ENCODE measurements around the gene MAP1S. TPM values are rescaled to one million over a fixed set of nuclear protein-coding genes. Genes with fewer than 3 reads are reported as not detected.

The MAP1S gene
- total and polyA plus RNA-seq, 2 of the 13 experiments (the other 11 are each of a cell fraction or from before 2014, with no cell fraction given), result 3.8 to 7.3 TPM

DNA sequence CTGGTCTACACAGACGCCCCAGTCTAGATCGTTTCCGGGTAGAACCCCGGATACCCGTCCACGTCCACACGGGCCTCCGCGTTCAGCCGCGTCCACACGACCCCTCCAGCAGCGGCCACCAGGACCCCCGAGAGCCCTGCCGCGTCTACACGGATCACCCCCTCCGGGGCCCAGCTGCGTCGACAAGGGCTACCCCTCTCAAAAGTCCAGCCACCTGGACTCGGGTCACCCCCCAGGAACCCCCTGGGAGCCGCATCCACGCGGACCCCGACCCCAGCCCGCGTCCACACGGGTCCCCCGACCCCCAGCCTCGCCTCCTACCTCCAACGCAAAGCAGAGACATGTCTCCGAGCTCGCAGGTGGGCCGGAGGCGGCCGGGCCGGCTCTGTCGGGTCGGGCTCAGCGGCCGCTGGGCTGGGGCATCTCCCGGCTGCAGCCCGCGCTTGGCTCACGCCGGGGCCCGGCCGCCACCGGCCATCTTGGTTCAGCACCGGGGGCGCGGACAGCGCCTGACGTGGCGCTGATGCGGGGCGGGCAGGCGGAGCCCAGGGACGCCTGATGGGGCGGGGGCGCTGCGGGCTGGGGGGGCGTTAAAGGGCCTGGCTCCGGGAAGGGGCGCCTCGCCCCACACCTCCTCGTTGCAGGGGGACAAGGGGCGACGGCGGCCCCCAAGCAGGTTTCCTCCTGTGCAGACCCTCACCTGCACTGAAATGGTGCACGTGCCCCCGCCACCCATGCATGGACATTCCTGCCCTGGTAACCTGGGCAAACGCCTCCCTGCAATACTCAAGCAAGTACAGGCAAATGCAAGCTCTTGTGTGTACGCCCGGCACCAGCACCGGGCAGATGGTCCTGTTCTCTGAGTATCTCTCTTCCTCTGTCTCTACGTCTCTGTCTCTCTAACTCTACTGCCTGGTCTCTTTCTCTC lies 31.2 kb upstream of the MAP1S start, which contains the start of gene UNC13A (continued):
- no peak for TF ChIP-seq REL (CRISPR knock-in tag; conservative IDR thresholded peaks at IDR 0.05)
- no peak for TF ChIP-seq HNRNPUL1 (IDR thresholded peaks at IDR 0.05; ENCODE audit: low read depth, low read length)
- TF ChIP-seq, protein P1, sequence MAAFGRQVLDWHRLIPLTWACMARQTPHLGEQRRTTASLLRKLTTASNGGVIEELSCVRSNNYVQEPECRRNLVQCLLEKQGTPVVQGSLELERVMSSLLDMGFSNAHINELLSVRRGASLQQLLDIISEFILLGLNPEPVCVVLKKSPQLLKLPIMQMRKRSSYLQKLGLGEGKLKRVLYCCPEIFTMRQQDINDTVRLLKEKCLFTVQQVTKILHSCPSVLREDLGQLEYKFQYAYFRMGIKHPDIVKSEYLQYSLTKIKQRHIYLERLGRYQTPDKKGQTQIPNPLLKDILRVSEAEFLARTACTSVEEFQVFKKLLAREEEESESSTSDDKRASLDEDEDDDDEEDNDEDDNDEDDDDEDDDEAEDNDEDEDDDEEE (CRISPR knock-in tag; IDR thresholded peaks at IDR 0.05), result 0 out of 2 replicates have a peak, but pooled peaks have one; percentile 40
- no peak for TF ChIP-seq TAF15 (IDR thresholded peaks at IDR 0.05; ENCODE audit: low read depth, low read length, poor library complexity, severe bottlenecking)
- no peak for TF ChIP-seq FOXM1 (CRISPR knock-in tag; IDR thresholded peaks at IDR 0.05)
- TF ChIP-seq ZNF510 (CRISPR knock-in tag; IDR thresholded peaks at IDR 0.05; ENCODE audit: low read depth), result no peak
- 0 out of 2 replicates have a peak, but pooled peaks have one; percentile 44 for TF ChIP-seq HES4 (CRISPR knock-in tag; IDR thresholded peaks at IDR 0.05; ENCODE audit: borderline replicate concordance)
- TF ChIP-seq, protein P2, sequence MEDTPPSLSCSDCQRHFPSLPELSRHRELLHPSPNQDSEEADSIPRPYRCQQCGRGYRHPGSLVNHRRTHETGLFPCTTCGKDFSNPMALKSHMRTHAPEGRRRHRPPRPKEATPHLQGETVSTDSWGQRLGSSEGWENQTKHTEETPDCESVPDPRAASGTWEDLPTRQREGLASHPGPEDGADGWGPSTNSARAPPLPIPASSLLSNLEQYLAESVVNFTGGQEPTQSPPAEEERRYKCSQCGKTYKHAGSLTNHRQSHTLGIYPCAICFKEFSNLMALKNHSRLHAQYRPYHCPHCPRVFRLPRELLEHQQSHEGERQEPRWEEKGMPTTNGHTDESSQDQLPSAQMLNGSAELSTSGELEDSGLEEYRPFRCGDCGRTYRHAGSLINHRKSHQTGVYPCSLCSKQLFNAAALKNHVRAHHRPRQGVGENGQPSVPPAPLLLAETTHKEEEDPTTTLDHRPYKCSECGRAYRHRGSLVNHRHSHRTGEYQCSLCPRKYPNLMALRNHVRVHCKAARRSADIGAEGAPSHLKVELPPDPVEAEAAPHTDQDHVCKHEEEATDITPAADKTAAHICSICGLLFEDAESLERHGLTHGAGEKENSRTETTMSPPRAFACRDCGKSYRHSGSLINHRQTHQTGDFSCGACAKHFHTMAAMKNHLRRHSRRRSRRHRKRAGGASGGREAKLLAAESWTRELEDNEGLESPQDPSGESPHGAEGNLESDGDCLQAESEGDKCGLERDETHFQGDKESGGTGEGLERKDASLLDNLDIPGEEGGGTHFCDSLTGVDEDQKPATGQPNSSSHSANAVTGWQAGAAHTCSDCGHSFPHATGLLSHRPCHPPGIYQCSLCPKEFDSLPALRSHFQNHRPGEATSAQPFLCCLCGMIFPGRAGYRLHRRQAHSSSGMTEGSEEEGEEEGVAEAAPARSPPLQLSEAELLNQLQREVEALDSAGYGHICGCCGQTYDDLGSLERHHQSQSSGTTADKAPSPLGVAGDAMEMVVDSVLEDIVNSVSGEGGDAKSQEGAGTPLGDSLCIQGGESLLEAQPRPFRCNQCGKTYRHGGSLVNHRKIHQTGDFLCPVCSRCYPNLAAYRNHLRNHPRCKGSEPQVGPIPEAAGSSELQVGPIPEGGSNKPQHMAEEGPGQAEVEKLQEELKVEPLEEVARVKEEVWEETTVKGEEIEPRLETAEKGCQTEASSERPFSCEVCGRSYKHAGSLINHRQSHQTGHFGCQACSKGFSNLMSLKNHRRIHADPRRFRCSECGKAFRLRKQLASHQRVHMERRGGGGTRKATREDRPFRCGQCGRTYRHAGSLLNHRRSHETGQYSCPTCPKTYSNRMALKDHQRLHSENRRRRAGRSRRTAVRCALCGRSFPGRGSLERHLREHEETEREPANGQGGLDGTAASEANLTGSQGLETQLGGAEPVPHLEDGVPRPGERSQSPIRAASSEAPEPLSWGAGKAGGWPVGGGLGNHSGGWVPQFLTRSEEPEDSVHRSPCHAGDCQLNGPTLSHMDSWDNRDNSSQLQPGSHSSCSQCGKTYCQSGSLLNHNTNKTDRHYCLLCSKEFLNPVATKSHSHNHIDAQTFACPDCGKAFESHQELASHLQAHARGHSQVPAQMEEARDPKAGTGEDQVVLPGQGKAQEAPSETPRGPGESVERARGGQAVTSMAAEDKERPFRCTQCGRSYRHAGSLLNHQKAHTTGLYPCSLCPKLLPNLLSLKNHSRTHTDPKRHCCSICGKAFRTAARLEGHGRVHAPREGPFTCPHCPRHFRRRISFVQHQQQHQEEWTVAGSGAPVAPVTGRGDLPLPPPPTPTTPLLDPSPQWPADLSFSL (CRISPR knock-in tag; IDR thresholded peaks at IDR 0.05), result no peak
- TF ChIP-seq ZNF30 (CRISPR knock-in tag; IDR thresholded peaks at IDR 0.05), result 0 out of 2 replicates have a peak, but pooled peaks have one; percentile 39
- TF ChIP-seq ARNT2 (CRISPR knock-in tag; IDR thresholded peaks at IDR 0.05; ENCODE audit: low read depth), result peak; percentile 62; the same call in 1 of the 2 replicates
- TF ChIP-seq, protein P3, sequence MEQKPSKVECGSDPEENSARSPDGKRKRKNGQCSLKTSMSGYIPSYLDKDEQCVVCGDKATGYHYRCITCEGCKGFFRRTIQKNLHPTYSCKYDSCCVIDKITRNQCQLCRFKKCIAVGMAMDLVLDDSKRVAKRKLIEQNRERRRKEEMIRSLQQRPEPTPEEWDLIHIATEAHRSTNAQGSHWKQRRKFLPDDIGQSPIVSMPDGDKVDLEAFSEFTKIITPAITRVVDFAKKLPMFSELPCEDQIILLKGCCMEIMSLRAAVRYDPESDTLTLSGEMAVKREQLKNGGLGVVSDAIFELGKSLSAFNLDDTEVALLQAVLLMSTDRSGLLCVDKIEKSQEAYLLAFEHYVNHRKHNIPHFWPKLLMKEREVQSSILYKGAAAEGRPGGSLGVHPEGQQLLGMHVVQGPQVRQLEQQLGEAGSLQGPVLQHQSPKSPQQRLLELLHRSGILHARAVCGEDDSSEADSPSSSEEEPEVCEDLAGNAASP (CRISPR knock-in tag; IDR thresholded peaks at IDR 0.05; ENCODE audit: borderline replicate concordance), result peak; percentile 59; the same call in 1 of the 2 replicates
- TF ChIP-seq YY1 (IDR thresholded peaks at IDR 0.05; ENCODE audit: insufficient read depth, insufficient replicate concordance, low read depth, low read length), result peak; percentile 94
- peak; percentile 65 for TF ChIP-seq ZNF883 (CRISPR knock-in tag; IDR thresholded peaks at IDR 0.05; ENCODE audit: not compliant biosample characterization)
- 0 out of 2 replicates have a peak, but pooled peaks have one; percentile 62 for TF ChIP-seq SRY (CRISPR knock-in tag; IDR thresholded peaks at IDR 0.05)
- TF ChIP-seq ZNF460 (CRISPR knock-in tag; IDR thresholded peaks at IDR 0.05; ENCODE audit: borderline replicate concordance), result no peak
- TF ChIP-seq ZNF850 (CRISPR knock-in tag; conservative IDR thresholded peaks at IDR 0.05), result no peak
- no peak for TF ChIP-seq ZFP90 (CRISPR knock-in tag; IDR thresholded peaks at IDR 0.05; ENCODE audit: borderline replicate concordance)
- no peak for TF ChIP-seq TARDBP (CRISPR knock-in tag; IDR thresholded peaks at IDR 0.05)
- no peak for TF ChIP-seq FOXA1 (IDR thresholded peaks at IDR 0.05)
- no peak for TF ChIP-seq FOXA1 (CRISPR knock-in tag; IDR thresholded peaks at IDR 0.05)
